ENCODE results near the gene PRAMEF11. TPM values are rescaled to one million over a fixed set of nuclear protein-coding genes. Genes with fewer than 3 reads are reported as not detected.

PRAMEF11 gene
- total RNA-seq, 1 experiment from 2014 or later, result not detected

DNA sequence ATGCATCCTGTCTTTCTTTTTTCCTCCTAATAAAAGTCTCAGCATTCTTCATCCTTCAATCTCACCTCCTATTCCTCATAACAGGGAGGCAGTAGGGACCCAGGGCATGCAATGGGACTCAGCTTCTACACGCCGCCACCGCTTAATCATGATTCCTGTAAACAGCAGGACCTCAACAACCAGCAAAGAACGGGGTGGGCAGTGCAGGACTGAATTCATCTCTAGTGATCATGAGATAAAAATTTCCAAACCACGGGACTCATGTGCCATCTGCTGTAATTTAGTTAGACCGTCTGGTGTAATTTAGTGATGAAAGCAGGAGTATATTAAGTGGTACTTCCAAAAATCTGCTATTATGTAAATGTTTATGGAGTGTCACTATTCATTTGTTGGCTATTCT, 52.3 kb downstream of the PRAMEF11 start:
- Histone ChIP-seq H2BK5ac (ENCODE audit: insufficient read length, low read length) (no peak overlapping the region), H3K79me2 (ENCODE audit: insufficient read depth, low read length) (0 out of 2 replicates have a peak, but pooled peaks cover 2% of the 10 kb centered on the region), H4K20me1 (ENCODE audit: control insufficient read depth, insufficient read depth, insufficient read length) (no peaks in the 10 kb centered on the region), H3K4me1 (ENCODE audit: insufficient read depth, low read length) (no peaks in the 10 kb centered on the region), H3K14ac (ENCODE audit: insufficient read depth, low read length) (no peak overlapping the region), H3K9me3 (ENCODE audit: control insufficient read depth, low read depth, low read length) (no peaks in the 10 kb centered on the region), H3K23ac (ENCODE audit: insufficient read length, low read depth, low read length) (no peak overlapping the region), H3K18ac (ENCODE audit: insufficient read length, low read depth, low read length) (no peak overlapping the region), H2BK12ac (ENCODE audit: insufficient read length, low read depth, low read length) (no peak overlapping the region), H4K5ac (ENCODE audit: insufficient read length, low read depth, low read length) (no peak overlapping the region), H3K4me2 (ENCODE audit: insufficient read depth, insufficient read length, low read length) (no peak overlapping the region), H2BK20ac (ENCODE audit: low read depth, low read length, poor library complexity, severe bottlenecking) (no peak overlapping the region), H3K56ac (ENCODE audit: insufficient read length, low read depth, low read length) (no peak overlapping the region), H2AFZ (ENCODE audit: low read length) (no peak overlapping the region), H3K27me3 (ENCODE audit: insufficient read depth, low read length) (no peaks in the 10 kb centered on the region), H3K4ac (ENCODE audit: low read depth, low read length) (no peak overlapping the region), H3K79me1 (ENCODE audit: insufficient read depth, low read depth, low read length, poor library complexity, severe bottlenecking) (no peaks in the 10 kb centered on the region), H2BK15ac (ENCODE audit: low read depth, low read length) (no peak overlapping the region), H3K27ac (ENCODE audit: insufficient read length, low read depth, low read length) (no peak overlapping the region), H3K9ac (ENCODE audit: extremely low read depth, insufficient read length, low read length) (no peak overlapping the region), H3K23me2 (ENCODE audit: insufficient read length, low read depth, low read length, poor library complexity, severe bottlenecking) (no peaks in the 10 kb centered on the region), H3T11ph (ENCODE audit: low read length) (no peak overlapping the region), H2BK120ac (ENCODE audit: low read depth, low read length, poor library complexity, severe bottlenecking) (no peak overlapping the region), H2AK5ac (ENCODE audit: insufficient read length, low read length) (no peak overlapping the region), H4K8ac (replicated peaks; ENCODE audit: insufficient read length, low read depth, low read length) (no peak overlapping the region), H4K91ac (ENCODE audit: insufficient read length, low read depth, low read length) (no peak overlapping the region)
- no peaks in the 10 kb centered on the region for H3K36me3 Mint-ChIP-seq (ENCODE audit: insufficient read depth in 1 of 3, low read depth in 3 of 3)
- no CpG with 5 or more reads among the region's 6 CpGs for WGBS (ENCODE audit: extremely low coverage, insufficient read length, low lambda C conversion rate)
- H3K27ac Mint-ChIP-seq, result no peak overlapping the region
- H3K4me3 Mint-ChIP-seq, result no peak overlapping the region; a peak in 1 of 5 replicates
- no peak for TF ChIP-seq CTCF (conservative IDR thresholded peaks at IDR 0.05)
- H3K4me1 Mint-ChIP-seq, result peaks cover 8 to 13% of the 10 kb centered on the region in 2 experiments
- DNase-seq, result no peak
- peaks cover under 1 to 2% of the 10 kb centered on the region in 2 experiments for H3K9me3 Mint-ChIP-seq
- peaks cover 11% of the 10 kb centered on the region for H3K27me3 Mint-ChIP-seq (ENCODE audit: low read depth)
